GM12801 (cell line): ENCODE data around the gene SFTA2.

Experiments
- TF ChIP-seq, protein P1 (sequence below): IDR thresholded peaks from one replicate; pipeline ENCODE4 v1.5.1; 2011; ENCODE audit warnings: control low read depth; ENCODE audit not compliant: insufficient read length; ENCODE audit errors: extremely low read depth

SFTA2 gene

DNA sequence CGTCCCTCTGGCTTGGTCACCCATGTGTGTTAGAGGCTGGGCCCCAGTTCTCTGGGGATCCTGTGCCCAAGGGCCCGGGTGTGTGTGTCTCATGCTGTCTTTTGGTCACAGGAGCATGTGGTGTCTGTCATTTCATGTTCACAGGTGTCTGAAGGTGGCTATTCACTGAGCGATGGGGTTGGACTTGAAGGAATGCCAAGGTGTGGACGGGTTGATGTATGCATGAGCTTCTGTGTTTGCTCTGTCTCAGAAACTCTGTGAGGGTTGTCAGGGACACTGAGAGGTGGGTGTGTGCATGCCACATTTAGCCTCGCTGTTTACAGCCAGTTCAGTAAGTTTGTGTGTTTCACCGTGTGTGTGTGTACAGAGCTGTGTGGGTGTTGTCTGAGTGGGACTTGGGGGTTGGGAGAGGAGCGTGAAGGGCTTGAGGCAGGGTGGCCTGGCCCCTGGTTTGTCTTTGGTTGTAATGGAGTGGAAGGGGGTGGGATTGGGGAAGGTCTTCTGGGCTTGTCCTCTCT is 46.4 kb downstream of the SFTA2 start:
- TF ChIP-seq, protein P1, sequence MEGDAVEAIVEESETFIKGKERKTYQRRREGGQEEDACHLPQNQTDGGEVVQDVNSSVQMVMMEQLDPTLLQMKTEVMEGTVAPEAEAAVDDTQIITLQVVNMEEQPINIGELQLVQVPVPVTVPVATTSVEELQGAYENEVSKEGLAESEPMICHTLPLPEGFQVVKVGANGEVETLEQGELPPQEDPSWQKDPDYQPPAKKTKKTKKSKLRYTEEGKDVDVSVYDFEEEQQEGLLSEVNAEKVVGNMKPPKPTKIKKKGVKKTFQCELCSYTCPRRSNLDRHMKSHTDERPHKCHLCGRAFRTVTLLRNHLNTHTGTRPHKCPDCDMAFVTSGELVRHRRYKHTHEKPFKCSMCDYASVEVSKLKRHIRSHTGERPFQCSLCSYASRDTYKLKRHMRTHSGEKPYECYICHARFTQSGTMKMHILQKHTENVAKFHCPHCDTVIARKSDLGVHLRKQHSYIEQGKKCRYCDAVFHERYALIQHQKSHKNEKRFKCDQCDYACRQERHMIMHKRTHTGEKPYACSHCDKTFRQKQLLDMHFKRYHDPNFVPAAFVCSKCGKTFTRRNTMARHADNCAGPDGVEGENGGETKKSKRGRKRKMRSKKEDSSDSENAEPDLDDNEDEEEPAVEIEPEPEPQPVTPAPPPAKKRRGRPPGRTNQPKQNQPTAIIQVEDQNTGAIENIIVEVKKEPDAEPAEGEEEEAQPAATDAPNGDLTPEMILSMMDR: no peak

DNA sequence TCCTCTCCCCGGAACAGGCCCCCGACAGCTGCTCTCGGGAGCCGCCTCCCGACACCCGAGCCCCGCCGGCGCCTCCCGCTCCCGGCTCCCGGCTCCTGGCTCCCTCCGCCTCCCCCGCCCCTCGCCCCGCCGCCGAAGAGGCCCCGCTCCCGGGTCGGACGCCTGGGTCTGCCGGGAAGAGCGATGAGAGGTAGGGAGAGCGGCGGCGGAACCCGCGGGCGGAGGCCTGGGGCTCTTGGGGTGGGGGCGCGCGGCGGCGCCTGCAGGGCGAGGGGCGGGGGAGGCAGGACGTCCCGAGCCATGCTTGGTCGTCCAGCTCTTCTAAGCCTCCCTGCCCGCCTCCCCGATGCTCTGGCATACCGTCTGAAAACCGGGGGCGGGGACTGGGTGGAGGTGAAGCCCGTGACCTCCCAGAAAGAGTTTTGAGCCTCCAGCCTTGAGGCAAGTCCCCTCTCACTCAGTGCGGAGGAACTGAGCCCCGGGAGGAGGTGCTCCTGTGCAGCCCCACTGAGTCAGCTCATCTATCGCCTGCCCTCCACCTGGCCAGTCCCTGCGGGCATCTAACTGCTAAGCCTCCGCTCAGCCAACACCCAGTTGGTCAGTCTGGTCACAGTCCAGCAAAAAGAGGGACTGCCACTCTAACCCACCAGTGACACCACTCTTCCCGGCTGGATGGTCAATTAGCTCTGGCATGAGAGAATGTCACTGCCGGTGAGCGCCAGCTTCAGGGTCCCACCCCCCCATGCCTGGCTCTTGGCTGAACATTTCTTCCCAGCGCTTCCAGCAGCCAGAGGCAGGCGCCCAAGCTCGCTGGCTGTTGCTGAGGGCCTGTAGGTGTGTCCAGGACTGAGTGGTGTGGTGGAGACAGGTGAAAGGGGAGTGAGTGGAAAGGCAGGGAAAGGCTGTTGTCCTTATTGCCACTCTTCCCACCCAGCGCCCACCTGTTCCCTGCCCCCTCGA is 47.2 kb downstream of the SFTA2 start:
- TF ChIP-seq, protein P1: no peak

DNA sequence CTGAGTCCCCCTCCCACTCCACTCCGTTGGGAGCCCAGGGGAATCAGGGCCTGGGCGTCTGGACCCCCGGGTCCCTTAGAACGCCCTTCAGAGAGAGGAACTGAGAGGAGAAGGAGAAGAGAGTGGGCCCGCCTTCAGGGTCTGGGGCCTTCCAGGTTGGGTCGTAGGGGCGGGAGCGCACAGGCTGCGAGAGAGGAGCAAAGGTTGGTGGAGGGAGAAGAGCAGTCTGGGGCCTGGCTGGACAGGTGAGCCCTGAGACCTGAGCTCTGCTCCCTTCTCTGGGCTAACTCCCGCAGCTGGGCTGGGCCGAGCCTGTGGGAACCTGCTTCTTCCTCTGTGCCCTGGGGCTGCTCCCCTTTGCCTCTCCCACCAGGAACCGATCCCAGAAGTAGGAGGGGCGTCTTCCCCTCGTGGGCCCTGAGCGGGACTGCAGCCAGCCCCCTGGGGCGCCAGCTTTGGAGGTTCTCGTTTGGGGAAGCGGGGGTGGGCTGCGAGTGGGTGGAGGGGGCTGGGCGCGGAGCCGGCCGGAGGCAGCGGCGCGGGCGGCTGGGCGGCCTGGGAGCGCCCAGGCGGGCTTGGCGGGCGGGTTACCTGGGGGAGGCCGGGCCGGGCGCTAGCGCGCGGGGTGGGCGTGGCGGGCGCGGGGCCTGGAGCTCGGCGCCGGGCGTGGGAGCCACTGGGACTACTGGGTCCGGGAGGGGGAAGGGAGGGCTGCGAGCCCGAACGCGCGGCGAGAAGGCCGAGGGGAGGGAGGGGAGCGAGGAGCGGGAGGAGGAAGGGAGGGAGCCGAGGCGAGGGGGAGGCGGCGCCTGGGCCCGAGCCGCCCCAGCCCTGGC is 48.1 kb downstream of the SFTA2 start, which contains the start of gene DDR1:
TSS of gene DDR1 (plus strand) at position 835 of the 836 bp plus-strand sequence. CDS start 4,211 bp downstream, outside the sequence.
- TF ChIP-seq, protein P1: no peak

DNA sequence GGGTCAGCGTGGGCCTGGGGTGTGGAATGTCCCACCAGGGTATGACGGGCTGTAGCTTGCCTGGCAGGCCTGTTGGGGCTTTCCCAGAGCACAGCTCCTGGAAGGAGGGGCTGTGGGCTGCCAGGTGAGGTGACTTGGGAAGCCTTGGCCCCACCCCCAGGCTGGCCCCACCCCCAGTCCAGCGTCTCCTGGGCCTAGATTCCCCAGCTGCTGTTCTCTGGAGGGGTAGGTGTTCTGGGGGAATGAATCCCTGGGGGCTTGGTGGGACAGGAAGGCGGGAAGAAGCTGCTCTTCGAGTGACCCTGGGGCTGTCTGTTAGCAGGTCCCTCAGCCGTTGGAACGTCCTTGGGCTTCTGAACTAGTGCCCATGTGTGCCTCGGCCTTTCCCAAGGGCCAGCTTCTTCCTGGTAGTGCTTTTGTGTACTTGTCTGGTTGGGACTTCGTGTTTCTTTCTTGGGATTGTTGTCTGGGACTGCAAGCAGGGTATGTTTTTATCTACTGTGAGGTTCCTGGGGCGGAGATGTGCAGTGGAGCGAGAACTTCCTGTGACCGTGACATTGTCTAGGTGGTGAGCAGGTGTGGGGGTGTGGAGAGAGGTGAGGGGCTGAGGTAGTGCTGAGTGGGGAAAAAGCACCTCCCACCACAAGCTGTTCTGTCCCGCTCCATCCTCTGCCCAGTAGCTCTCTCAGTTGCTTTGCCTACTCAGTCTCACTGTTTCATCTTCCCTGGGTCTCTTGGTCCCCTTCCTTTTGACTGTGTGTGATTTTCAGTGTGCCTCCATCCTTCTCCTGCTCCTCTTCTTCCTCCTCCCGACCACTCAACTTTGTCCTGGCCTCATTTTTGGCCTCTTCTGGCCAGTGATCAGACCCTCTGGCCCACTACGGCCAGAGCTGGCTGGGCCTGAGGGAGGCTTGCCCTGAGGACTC is 48.9 kb downstream of the SFTA2 start:
- TF ChIP-seq, protein P1: no peak

DNA sequence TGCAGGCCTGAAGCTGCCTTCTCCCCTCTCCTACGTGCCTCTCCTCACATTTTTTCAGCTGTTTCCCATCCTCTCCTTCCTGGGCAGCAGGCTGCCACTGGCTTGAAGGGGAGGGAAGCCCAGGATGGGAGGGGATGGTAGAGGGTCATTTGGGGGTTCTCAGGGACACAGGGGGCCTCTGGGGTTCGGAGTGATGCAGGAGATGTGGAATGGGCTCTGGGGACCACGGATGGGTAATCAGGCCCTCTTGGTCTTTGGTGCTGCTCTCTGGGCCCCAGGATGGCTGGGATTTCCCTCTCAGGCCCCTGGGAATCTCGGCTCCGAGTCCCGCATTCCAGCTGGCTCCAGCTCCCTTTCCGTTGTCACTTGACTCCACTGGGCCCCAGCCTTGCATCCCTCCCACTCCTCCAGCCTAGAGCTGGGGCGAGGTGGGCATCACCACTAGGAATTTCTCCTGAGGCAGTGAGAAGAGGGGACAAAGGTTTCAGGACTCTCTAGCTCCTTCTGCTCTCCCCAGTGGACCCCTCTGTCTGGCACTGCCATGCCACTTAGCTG is 49.7 kb downstream of the SFTA2 start:
- TF ChIP-seq, protein P1: no peak

GRCh38 chr6:30881392-30882203 is 50.4 kb downstream of the SFTA2 start:
- TF ChIP-seq, protein P1: no peak
